ENCODE results near the gene ZNF280B. TPM values are rescaled to one million over a fixed set of nuclear protein-coding genes. Genes with fewer than 3 reads are reported as not detected.
A peak's percentile ranks its signal among the peaks of the same experiment; 100 is the strongest.
"Not testable (repeated sequence)": the region's sequence is repeated elsewhere in the genome, so short reads cannot be mapped to it uniquely, and the experiment has no call there.

ZNF280B gene
- total and polyA plus RNA-seq, 9 of the 15 experiments (the other 6 are each of a cell fraction or from before 2014, with no cell fraction given) = 7.7 to 29.9 (median 20.0) TPM

- not testable (repeated sequence) for H2AFZ ChIP-seq (ENCODE audit: low read depth, low read length); ATAC-seq; FAIRE-seq; TF ChIP-seq TEAD4 (CRISPR knock-in tag; IDR thresholded peaks at IDR 0.05; ENCODE audit: borderline replicate concordance)
- TF ChIP-seq RCOR1 (IDR thresholded peaks at IDR 0.05; ENCODE audit: borderline replicate concordance in 1 of 2, low read depth in 2 of 2, low read length in 2 of 2) = peak in 1 of 2 experiments; percentile 32; a peak in 1 of 4 replicates
- TF ChIP-seq ZNF655 (CRISPR knock-in tag; IDR thresholded peaks at IDR 0.05) = peak; percentile 78; the same call in 1 of the 2 replicates
- 0 out of 2 replicates have a peak, but pooled peaks have one; percentile 61 for TF ChIP-seq ZNF212 (CRISPR knock-in tag; IDR thresholded peaks at IDR 0.05)
- peak; percentile 47; the same call in 1 of the 2 replicates for TF ChIP-seq TEAD4 (IDR thresholded peaks at IDR 0.05; ENCODE audit: low read length)
- TF ChIP-seq TEAD2 (tag; IDR thresholded peaks at IDR 0.05) = peak; percentile 73
- peak; percentile 68 for TF ChIP-seq ETS2 (tag; IDR thresholded peaks at IDR 0.05; ENCODE audit: borderline replicate concordance, poor library complexity, severe bottlenecking)
- TF ChIP-seq STAT5B (CRISPR knock-in tag; IDR thresholded peaks at IDR 0.05) = 0 out of 2 replicates have a peak, but pooled peaks have one; percentile 2
- peak; percentile 77 for TF ChIP-seq EP300 (IDR thresholded peaks at IDR 0.05; ENCODE audit: low read length)
- 0 out of 2 replicates have a peak, but pooled peaks have one; percentile 15 for TF ChIP-seq HCFC1 (IDR thresholded peaks at IDR 0.05; ENCODE audit: low read depth, low read length)
- TF ChIP-seq, protein P1, sequence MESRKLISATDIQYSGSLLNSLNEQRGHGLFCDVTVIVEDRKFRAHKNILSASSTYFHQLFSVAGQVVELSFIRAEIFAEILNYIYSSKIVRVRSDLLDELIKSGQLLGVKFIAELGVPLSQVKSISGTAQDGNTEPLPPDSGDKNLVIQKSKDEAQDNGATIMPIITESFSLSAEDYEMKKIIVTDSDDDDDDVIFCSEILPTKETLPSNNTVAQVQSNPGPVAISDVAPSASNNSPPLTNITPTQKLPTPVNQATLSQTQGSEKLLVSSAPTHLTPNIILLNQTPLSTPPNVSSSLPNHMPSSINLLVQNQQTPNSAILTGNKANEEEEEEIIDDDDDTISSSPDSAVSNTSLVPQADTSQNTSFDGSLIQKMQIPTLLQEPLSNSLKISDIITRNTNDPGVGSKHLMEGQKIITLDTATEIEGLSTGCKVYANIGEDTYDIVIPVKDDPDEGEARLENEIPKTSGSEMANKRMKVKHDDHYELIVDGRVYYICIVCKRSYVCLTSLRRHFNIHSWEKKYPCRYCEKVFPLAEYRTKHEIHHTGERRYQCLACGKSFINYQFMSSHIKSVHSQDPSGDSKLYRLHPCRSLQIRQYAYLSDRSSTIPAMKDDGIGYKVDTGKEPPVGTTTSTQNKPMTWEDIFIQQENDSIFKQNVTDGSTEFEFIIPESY (CRISPR knock-in tag; IDR thresholded peaks at IDR 0.05) = peak; percentile 50; the same call in 1 of the 2 replicates
- TF ChIP-seq, protein P2, sequence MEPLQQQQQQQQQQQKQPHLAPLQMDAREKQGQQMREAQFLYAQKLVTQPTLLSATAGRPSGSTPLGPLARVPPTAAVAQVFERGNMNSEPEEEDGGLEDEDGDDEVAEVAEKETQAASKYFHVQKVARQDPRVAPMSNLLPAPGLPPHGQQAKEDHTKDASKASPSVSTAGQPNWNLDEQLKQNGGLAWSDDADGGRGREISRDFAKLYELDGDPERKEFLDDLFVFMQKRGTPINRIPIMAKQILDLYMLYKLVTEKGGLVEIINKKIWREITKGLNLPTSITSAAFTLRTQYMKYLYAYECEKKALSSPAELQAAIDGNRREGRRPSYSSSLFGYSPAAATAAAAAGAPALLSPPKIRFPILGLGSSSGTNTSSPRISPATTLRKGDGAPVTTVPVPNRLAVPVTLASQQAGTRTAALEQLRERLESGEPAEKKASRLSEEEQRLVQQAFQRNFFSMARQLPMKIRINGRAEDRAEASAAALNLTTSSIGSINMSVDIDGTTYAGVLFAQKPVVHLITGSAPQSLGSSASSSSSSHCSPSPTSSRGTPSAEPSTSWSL (CRISPR knock-in tag; IDR thresholded peaks at IDR 0.05; ENCODE audit: borderline replicate concordance) = peak; percentile 75; the same call in 1 of the 2 replicates
- TF ChIP-seq ZBTB26 (CRISPR knock-in tag; IDR thresholded peaks at IDR 0.05) = 0 out of 2 replicates have a peak, but pooled peaks have one; percentile 43
- TF ChIP-seq JUNB (CRISPR knock-in tag; conservative IDR thresholded peaks at IDR 0.05) = 0 out of 2 replicates have a peak, but pooled peaks have one; percentile 5
Observed at GRCh38 chr22:22468794-22469469, 39.6 kb downstream of the ZNF280B start.

More at GRCh38 chr22:22468794-22469469, 39.6 kb downstream of the ZNF280B start:
- not testable (repeated sequence) for H3K4me2 ChIP-seq (ENCODE audit: insufficient read depth, low read length); H3K36me3 ChIP-seq (ENCODE audit: control insufficient read depth, insufficient read depth, low read length); H3K79me2 ChIP-seq (ENCODE audit: control insufficient read depth, insufficient read depth, low read length); H3K9ac ChIP-seq (ENCODE audit: insufficient read depth in 1 of 2, low read depth in 2 of 2, low read length in 2 of 2); H4K20me1 ChIP-seq (replicated peaks; ENCODE audit: control insufficient read depth, insufficient read depth, low read length); H3K4me3 ChIP-seq; H3K4me1 ChIP-seq (replicated peaks in 1 of 2; ENCODE audit: control insufficient read depth in 2 of 2, insufficient read depth in 2 of 2, low read length in 2 of 2); H3K9me1 ChIP-seq (ENCODE audit: control insufficient read depth, insufficient read depth, low read length); H3K27ac ChIP-seq (ENCODE audit: extremely low read depth, low read depth, low read length); BruUV-seq (replicated peaks)
- POLR2A ChIA-PET = interaction anchor here (1.0 to 1.6 kb wide), 6 partner anchors 10 to 277 kb away, joined by 3 to 4 read pairs (median 3); no protein-coding TSS in a partner anchor
- CTCF ChIA-PET (ENCODE audit: low intra/inter-chr PET ratio) = interaction anchor here (0.6 to 4.2 kb wide), 6 partner anchors 8 to 485 kb away, joined by 3 to 16 read pairs (median 4); partner anchors contain the start of gene PRAME
- in situ Hi-C loops (cut with MboI) (loop anchor here (10.0 kb wide), 2 partner anchors 416 to 1786 kb away; partner anchors contain the start of gene IGLL5), intact Hi-C loops (cut with micrococcal nuclease) (loop anchor here (10.0 kb wide), 1 partner anchor 656 kb away; no protein-coding TSS in a partner anchor)
- 19% methylated on average over 11 of the region's 11 CpGs for WGBS (ENCODE audit: insufficient coverage, low coverage, missing lambda C conversion rate)
- H3K9me3 ChIP-seq (replicated peaks; ENCODE audit: control insufficient read depth, insufficient read depth, low read depth, low read length) = peaks cover 14% of the 10 kb centered on the region
- peaks cover 22 to 24% of the 10 kb centered on the region in 2 experiments for H3K27me3 ChIP-seq (ENCODE audit: control insufficient read depth in 2 of 2, insufficient read depth in 2 of 2, low read length in 2 of 2)
- DNase-seq (ENCODE audit: extremely low read depth in 1 of 4, low spot score in 3 of 4) = peak in 1 of 4 experiments; percentile 59

Data from K562 (cell line).